Stimulated activated CD8-positive, alpha-beta memory T cell treated with anti-CD3 and anti-CD28 coated beads, Interleukin-4, amount 100 ng/mL, for 24 hours (primary cell): ENCODE data around the gene DEPDC5.
A peak's percentile ranks its signal among the peaks of the same experiment; 100 is the strongest.

Source experiments
- DNase-seq: peaks from one replicate; pipeline ENCODE4 v3.0.0-alpha.2; 2020; ENCODE audit warnings: low read depth

The DEPDC5 gene

GRCh38 chr22:31926969-31927368, 173.2 kb downstream of the DEPDC5 start:
- no peak for DNase-seq

GRCh38 chr22:31927562-31927961, 173.7 kb downstream of the DEPDC5 start:
- DNase-seq: no peak

DNA sequence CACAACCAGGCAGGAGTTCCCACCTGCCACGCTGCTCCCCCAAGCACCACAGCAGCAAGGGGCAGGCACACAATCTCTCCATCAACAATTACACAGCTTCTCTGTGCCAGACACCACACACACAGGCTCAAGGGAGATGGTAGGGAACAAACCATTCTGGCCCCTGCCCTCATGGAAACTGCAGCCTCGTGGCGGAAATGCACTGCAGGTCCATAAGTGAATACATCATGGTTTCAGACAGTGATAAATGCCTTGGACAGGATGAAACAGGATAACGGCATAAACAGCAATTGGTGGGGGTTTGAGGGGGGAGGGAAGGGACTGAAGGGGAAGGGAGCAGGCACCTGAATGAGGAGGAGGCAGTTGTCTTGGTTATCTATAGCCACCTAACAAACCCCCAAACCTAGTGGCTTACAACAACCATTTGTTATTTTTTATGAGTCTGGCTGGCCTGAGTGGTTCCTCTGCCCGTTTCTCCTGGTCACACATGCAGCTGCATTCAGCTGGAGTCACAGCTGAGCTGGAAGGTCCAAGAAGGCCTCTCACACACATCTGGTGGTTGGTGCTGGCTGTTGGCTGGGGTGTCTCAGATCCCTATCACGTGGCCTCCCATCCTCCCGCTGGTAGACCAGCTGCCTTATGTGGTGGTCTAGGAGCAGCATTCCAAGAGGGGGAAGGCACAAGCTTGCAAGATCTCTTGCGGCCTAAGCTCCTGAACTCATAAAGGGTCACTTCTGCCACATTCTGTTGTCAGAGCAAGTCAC, 175.5 kb downstream of the DEPDC5 start:
- DNase-seq: no peak

- DNase-seq: no peak
These were observed 179.0 kb downstream of the DEPDC5 start for GRCh38 chr22:31932863-31933262.

DNA sequence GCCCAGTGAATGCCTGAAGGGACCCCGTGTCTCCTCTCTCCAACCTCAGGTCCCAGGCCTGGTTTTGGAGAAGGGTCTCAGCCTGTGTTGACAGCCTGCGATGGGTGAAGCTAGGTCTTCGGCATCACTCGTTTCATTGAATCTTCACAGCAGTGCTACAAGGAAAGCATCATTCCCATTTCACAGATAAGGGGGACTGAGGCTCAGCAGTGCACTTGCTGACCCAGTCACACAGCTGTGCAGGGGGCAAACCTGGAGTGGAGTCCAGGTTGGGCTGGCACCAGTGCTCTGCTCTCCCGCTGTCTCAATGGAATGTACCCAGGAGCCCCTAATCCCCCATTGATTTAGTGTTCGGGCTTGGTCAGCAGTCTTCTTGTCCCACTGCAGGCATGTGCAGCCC, 179.6 kb downstream of the DEPDC5 start:
- no peak for DNase-seq

GRCh38 chr22:31933816-31934482, 180.1 kb downstream of the DEPDC5 start:
- DNase-seq: no peak

- DNase-seq: no peak
These were observed 182.3 kb downstream of the DEPDC5 start for GRCh38 chr22:31935961-31936635.

- no peak for DNase-seq
These were observed 183.5 kb downstream of the DEPDC5 start for GRCh38 chr22:31937341-31937740.

DNA sequence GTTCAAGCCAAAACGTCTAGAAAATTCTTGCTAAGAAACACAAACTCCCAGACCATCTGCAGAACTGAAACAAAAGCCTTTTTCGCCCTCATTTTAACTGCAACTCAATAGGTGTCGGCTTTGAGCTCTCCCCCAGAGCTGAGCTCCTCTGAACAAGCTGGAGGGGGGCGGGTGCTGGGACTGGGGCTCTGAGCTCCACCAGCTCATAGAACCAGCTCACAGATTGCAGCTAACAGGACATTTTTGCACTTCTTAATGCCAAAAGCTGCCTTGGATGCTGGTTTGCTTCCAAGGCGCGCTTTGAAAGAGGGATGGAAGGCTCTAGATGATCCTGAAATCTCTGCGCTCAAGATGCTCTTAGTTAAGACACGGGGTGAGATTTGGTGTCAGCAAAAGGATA, 184.5 kb downstream of the DEPDC5 start:
- DNase-seq: no peak

DNA sequence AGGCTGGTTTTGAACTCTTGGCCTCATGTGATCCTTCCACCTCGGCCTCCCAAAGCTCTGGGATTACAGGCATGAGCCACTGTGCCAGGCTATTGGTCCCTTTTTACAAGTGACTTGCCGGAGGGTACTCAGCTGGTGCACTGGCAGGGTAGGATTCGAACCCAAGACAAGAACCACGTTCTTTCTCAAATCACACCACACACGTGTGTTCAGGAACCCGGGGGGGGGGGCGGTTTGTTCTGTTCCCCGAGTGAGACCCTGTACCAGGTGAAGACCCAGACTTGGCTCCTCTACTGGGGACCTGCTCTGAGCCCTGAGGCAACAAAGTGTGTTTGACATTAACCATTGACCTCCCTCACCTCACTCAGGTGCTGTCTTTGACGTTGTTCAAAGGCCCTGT, 186.7 kb downstream of the DEPDC5 start:
- no peak for DNase-seq

DNA sequence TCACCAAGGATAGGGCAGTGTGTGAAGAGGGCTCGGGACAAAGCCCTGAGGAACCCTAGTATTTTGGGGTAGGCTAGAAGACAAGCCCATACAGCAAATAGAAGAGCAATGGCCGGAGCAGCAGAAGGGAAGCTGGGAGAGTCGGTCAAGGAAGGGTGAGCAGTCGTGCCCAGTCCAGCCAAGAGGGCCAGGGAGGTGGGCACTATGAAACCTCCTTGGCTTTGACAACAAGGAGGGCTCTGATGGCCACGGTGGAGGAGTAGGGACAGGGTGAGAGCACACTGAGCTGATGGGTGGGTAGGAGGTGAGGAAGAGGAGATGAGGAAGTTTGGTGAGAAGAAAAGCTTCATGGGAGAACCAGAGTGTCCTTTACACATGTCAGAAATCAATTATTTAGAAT, 188.3 kb downstream of the DEPDC5 start:
- DNase-seq: no peak

DNA sequence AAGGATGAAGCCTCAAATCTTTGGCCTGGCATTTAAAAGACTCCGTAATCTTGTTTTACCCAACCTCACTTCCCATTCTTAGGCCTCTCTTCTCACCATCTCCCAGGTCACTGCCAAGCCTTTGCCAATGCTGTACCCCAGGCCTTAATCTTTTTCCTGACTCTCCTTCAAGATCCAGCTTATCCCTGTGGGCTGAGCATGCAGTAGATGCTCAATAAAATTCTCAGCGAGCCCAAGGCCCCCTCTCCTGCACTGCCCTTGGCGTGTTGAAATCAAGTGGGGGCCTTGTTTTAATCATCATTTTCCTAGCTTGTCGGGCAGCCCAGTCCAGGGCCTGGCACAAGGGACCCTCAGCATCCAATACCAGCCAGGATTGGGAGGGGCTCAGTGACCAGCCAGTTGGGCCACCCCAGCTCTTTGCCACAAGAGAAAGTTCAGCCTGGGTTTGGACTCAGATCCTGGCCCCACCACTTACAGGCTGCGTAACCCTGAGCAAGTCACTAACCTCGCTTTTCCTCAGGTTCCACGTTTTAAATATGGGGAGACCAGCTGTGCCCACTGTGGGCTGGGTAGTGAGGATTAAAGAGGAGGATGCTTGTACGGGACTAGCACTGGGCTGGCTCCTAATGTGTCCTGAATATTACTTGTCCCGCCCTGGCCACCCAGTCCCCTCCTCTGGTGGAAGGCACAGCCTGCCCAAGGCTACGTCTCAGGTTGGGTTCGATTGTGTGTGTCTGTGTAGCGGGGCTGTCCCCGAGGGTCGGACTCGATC, 189.6 kb downstream of the DEPDC5 start:
- DNase-seq: no peak

- peak; percentile 88 for DNase-seq
These were observed 190.3 kb downstream of the DEPDC5 start, which contains the start of gene YWHAH for GRCh38 chr22:31943978-31944699. TSS of gene YWHAH (plus strand) at chr22:31944535. CDS start at chr22:31944734, 199 bp downstream.

DNA sequence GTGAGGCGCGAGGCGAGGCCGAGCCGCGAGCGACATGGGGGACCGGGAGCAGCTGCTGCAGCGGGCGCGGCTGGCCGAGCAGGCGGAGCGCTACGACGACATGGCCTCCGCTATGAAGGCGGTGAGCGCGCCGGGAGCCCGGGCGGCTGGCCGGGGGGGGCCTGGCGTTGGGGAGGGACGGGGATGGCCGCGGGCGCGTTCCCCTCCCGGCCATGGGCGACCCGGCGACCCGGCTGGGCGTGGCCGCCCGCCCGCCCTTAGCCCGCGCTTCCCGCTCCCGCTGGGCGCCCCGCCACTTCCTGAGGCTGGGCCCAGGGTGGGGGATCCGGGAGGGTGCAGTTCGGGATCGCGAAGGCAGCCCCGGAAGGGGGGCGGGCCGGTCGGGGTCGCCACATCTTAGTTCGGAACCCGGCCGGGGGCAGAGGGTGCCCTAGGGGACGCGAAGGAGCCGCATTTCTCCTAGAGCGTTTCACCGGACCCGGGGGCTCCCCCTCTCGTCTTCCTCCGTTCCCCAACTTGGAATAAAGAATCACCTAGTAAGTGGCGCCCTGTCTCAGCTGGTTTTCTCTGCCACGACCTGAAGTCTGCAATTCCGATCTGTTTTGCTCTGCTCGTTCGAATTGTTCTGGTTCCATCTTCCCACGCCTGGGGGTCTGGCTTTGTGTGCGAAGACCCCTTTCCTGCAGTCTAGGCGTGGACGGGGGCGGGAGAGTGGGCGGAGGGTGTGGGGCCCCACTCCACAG, 191.1 kb downstream of the DEPDC5 start:
- peak; percentile 17 for DNase-seq

- no peak for DNase-seq
These were observed 191.6 kb downstream of the DEPDC5 start for GRCh38 chr22:31945443-31945855.

GRCh38 chr22:31945971-31946680, 192.3 kb downstream of the DEPDC5 start:
- DNase-seq: no peak

GRCh38 chr22:31947296-31947695, 193.5 kb downstream of the DEPDC5 start:
- no peak for DNase-seq

DNA sequence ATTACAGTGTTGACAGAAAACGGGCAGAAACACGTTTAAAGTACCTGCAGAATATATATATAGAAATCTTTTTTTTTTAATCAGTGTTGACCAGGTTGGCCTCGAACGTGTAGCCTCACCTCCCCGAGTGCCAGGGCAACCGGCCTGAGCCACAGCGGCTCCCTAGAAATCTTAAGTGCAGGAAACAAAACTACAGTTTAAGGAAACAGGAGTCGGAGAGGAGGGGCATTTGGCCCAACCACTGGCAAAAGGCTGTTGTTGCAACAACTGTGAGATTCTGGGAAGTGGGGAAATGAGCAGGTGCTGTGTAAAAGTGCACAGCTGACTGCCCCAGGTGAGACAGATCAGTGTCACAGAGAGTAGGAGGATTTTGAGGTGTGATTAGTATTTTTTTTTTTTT, 194.2 kb downstream of the DEPDC5 start:
- no peak for DNase-seq

DNA sequence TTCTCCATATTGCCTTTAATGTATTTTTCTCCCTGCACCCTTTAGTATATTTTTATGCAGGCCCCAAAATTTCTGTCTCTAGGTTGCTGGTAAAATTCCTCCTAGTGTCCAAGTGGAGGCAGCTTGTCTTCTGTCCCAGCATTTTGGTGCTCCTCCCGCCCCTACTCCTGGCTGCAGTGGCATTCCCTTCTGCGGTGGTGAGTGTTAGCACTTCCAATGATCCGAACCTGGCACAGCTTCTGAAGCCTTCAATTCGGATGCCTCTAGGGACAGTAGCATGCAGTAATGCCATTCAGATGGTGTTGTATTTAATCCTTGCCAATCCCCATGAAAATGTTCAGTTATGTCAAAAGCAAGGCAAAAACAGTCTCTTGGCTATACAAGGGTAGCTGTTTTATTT, 196.4 kb downstream of the DEPDC5 start:
- no peak for DNase-seq
